HepG2 (cell line): ENCODE results near the gene NUCB1. TPM values are rescaled to one million over a fixed set of nuclear protein-coding genes. Genes with fewer than 3 reads are reported as not detected.

ENCODE experiments used
- ARNTL ChIP-seq: sonication (generic); formaldehyde crosslinking; IDR thresholded peaks from 2 replicates; pipeline ENCODE4 v1.4.0; 2020; ENCODE audit warnings: mild to moderate bottlenecking, missing genetic modification reagents
- CENPBD1 ChIP-seq: sonication (generic); formaldehyde crosslinking; IDR thresholded peaks from 2 replicates; pipeline ENCODE4 v1.8.0; 2022; ENCODE audit warnings: missing genetic modification reagents, low read depth, mild to moderate bottlenecking, borderline replicate concordance
- FOXA3 ChIP-seq: IDR thresholded peaks from 2 replicates; pipeline ENCODE4 v1.6.1; 2016; ENCODE audit warnings: missing genetic modification reagents, missing compliant biosample characterization
- GATAD2A ChIP-seq: IDR thresholded peaks from 2 replicates; pipeline ENCODE4 v1.6.1; 2016
- HMGXB4 ChIP-seq, 2 experiments: sonication (generic) in 1 of 2; formaldehyde crosslinking in 1 of 2; IDR thresholded peaks; 2 replicates each; pipeline versions ENCODE4 v1.4.0 to v1.6.1; 2018 to 2020; ENCODE audit warnings: missing genetic modification reagents in 2 of 2, borderline replicate concordance in 1 of 2, low read depth in 1 of 2, mild to moderate bottlenecking in 1 of 2, missing biosample characterization in 1 of 2
- JDP2 ChIP-seq: sonication (generic); formaldehyde crosslinking; IDR thresholded peaks from 2 replicates; pipeline ENCODE4 v1.8.1; 2022; ENCODE audit warnings: missing genetic modification reagents, borderline replicate concordance
- KDM2A ChIP-seq: sonication (generic); formaldehyde crosslinking; IDR thresholded peaks from 2 replicates; pipeline ENCODE4 v1.4.0; 2020; ENCODE audit warnings: low read depth, missing genetic modification reagents, borderline replicate concordance
- MAFF ChIP-seq: IDR thresholded peaks from 2 replicates; pipeline ENCODE4 v1.6.1; 2011; ENCODE audit warnings: low read depth, low read length, improper control_type of control experiment
- MAX ChIP-seq: IDR thresholded peaks from 2 replicates; pipeline ENCODE4 v1.6.1; 2012; ENCODE audit warnings: inconsistent platforms
- MBNL3 ChIP-seq: fragments of 250-450 bp; sonication (Bioruptor Pico); conservative IDR thresholded peaks from 2 replicates; pipeline ENCODE4 v1.8.0; 2022; ENCODE audit warnings: mild to moderate bottlenecking, inconsistent platforms
- MTA1 ChIP-seq: sonication (generic); formaldehyde crosslinking; IDR thresholded peaks from 2 replicates; pipeline ENCODE4 v1.4.0; 2020; ENCODE audit warnings: missing genetic modification reagents, mild to moderate bottlenecking, borderline replicate concordance
- MXI1 ChIP-seq: IDR thresholded peaks from 3 replicates; pipeline ENCODE4 v1.6.1; 2012; ENCODE audit warnings: low read depth, low read length, inconsistent platforms, borderline replicate concordance
- NR2F6 ChIP-seq, 2 experiments: IDR thresholded peaks; 2 replicates each; pipeline ENCODE4 v1.6.1; 2016; ENCODE audit warnings: antibody characterized with exemption in 1 of 2, mild to moderate bottlenecking in 1 of 2
- PATZ1 ChIP-seq: sonication (generic); formaldehyde crosslinking; IDR thresholded peaks from 2 replicates; pipeline ENCODE4 v1.4.0; 2020; ENCODE audit warnings: missing genetic modification reagents
- SMAD3 ChIP-seq: sonication (generic); formaldehyde crosslinking; IDR thresholded peaks from 2 replicates; pipeline ENCODE4 v1.4.0; 2020; ENCODE audit warnings: missing genetic modification reagents
- SRSF9 ChIP-seq: fragments of 200-400 bp; formaldehyde crosslinking; IDR thresholded peaks from 2 replicates; pipeline ENCODE4 v1.6.1; 2018; ENCODE audit warnings: borderline replicate concordance, mild to moderate bottlenecking, low read depth, low read length; ENCODE audit not compliant: insufficient read depth, poor library complexity, severe bottlenecking
- ZBTB2 ChIP-seq: sonication (generic); formaldehyde crosslinking; IDR thresholded peaks from 2 replicates; pipeline ENCODE4 v1.8.0; 2022; ENCODE audit warnings: low read depth, missing genetic modification reagents
- ZBTB33 ChIP-seq: sonication (generic); formaldehyde crosslinking; IDR thresholded peaks from 2 replicates; pipeline ENCODE4 v1.4.0; 2020; ENCODE audit warnings: missing genetic modification reagents
- ZMYM3 ChIP-seq: sonication (generic); formaldehyde crosslinking; IDR thresholded peaks from 2 replicates; pipeline ENCODE4 v1.5.1; 2020; ENCODE audit warnings: mild to moderate bottlenecking, missing genetic modification reagents
- ZNF138 ChIP-seq: sonication (generic); formaldehyde crosslinking; IDR thresholded peaks from 2 replicates; pipeline ENCODE4 v1.5.0; 2020; ENCODE audit warnings: mild to moderate bottlenecking, low read depth, missing genetic modification reagents
- ZNF501 ChIP-seq: sonication (generic); formaldehyde crosslinking; IDR thresholded peaks from 2 replicates; pipeline ENCODE4 v1.5.1; 2020; ENCODE audit warnings: mild to moderate bottlenecking, moderate library complexity, missing genetic modification reagents
- ZSCAN31 ChIP-seq: sonication (generic); formaldehyde crosslinking; IDR thresholded peaks from 2 replicates; pipeline ENCODE4 v1.5.0; 2020; ENCODE audit warnings: low read depth, mild to moderate bottlenecking, missing genetic modification reagents
- polyA plus RNA-seq, 8 experiments: library from polyadenylated mRNA; depleted of rRNA in 3 of 8; stranded (reverse) in 7 of 8; unstranded in 1 of 8; fragments of >200 nt; fragmentation: Illumina TruSeq in 4 of 8; extraction: Trizol in 4 of 8; gene quantifications; 2 replicates each; pipeline versions ENCODE4 v1.2.1 to v1.2.3, GENCODE V29; 2011 to 2016; ENCODE audit warnings: low read depth in 4 of 8, missing spikeins in 1 of 8, mixed read lengths in 1 of 8; ENCODE audit not compliant: insufficient read depth in 1 of 8
- total RNA-seq, 5 experiments: library from RNA; depleted of rRNA; stranded (reverse); fragments of >200 nt; fragmentation: Illumina TruSeq; extraction: Trizol; gene quantifications; 2 replicates each; pipeline ENCODE4 v1.2.3, GENCODE V29; 2016; ENCODE audit warnings: low read depth in 1 of 5

The NUCB1 gene
- total and polyA plus RNA-seq, 2 of the 13 experiments (the other 11 are each of a cell fraction or from before 2014, with no cell fraction given): 82.3 to 106 TPM

GRCh38 chr19:48970923-48971395 lies 70.8 kb downstream of the NUCB1 start (continued):
- TF ChIP-seq PATZ1 (CRISPR knock-in tag) (peak; percentile 53; the same call in 1 of the 2 replicates), ZNF501 (CRISPR knock-in tag) (peak; percentile 52; the same call in 1 of the 2 replicates), MXI1 (peak; percentile 22; the same call in 1 of the 3 replicates), FOXA3 (CRISPR knock-in tag) (no peak), CENPBD1 (CRISPR knock-in tag) (no peak), MTA1 (CRISPR knock-in tag) (no peak), MAX (peak; percentile 19; the same call in 1 of the 2 replicates), HMGXB4 (CRISPR knock-in tag; IDR thresholded peaks at IDR 0.05; ENCODE audit: borderline replicate concordance in 1 of 2, low read depth in 1 of 2) (peak in 1 of 2 experiments; percentile 40; a peak in 1 of 4 replicates), ARNTL (CRISPR knock-in tag) (no peak), GATAD2A (peak; percentile 32; the same call in 1 of the 2 replicates), KDM2A (CRISPR knock-in tag) (peak; percentile 80), NR2F6 (IDR thresholded peaks at IDR 0.05) (no peak), NR2F6 (CRISPR knock-in tag; IDR thresholded peaks at IDR 0.05) (0 out of 2 replicates have a peak, but pooled peaks have one; percentile 15), MBNL3 (CRISPR knock-in tag) (no peak), JDP2 (CRISPR knock-in tag) (no peak), ZMYM3 (CRISPR knock-in tag) (no peak), MAFF (no peak), ZNF138 (no peak), SMAD3 (CRISPR knock-in tag) (0 out of 2 replicates have a peak, but pooled peaks have one; percentile 43), SRSF9 (no peak), ZSCAN31 (CRISPR knock-in tag) (no peak), ZBTB33 (CRISPR knock-in tag) (peak; percentile 94), ZBTB2 (CRISPR knock-in tag) (no peak)
